ENCODE data around the gene PGRMC1. TPM values are rescaled to one million over a fixed set of nuclear protein-coding genes. Genes with fewer than 3 reads are reported as not detected.
"Not testable (repeated sequence)": the region's sequence is repeated elsewhere in the genome, so short reads cannot be mapped to it uniquely, and the experiment has no call there.

The PGRMC1 gene
- 120 and 147 TPM in 2 replicates for total RNA-seq (2014; rRNA removed; shearing (Covaris generic); ENCODE audit: low replicate concordance)

DNA sequence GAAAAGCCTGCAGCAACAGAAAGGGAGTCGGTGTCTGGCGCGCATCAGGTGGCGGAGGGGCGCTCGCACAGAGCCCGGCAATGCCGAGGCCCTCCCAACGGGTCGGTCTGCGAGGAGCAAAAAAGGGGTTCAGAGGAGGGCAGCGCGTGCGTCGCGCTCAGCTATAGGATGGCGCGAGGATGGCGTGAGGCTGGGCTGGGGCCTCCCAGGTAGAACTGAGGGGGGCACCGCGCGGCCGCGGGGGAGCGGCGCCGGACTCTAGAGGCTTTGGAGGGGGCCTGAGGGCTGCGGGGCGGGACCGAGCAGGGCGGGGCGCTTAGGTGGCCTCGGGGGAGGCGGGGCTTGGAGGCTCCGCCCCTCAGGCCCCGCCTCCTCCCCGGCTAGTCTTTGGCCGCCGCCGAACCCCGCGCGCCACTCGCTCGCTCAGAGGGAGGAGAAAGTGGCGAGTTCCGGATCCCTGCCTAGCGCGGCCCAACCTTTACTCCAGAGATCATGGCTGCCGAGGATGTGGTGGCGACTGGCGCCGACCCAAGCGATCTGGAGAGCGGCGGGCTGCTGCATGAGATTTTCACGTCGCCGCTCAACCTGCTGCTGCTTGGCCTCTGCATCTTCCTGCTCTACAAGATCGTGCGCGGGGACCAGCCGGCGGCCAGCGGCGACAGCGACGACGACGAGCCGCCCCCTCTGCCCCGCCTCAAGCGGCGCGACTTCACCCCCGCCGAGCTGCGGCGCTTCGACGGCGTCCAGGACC is at the start of gene PGRMC1:
PGRMC1 (plus strand) TSS at position 414 of the 751 bp plus-strand sequence; CDS start at position 493, 79 bp downstream.
- H3K36me3 ChIP-seq: peaks cover 3% of the 10 kb centered on the region
- H3K9me3 ChIP-seq: no peaks in the 10 kb centered on the region
- H3K4me3 ChIP-seq: peak within 1 kb of the TSS; percentile 77
- H3K27me3 ChIP-seq: no peaks in the 10 kb centered on the region
- peak; percentile 77 for DNase-seq

DNA sequence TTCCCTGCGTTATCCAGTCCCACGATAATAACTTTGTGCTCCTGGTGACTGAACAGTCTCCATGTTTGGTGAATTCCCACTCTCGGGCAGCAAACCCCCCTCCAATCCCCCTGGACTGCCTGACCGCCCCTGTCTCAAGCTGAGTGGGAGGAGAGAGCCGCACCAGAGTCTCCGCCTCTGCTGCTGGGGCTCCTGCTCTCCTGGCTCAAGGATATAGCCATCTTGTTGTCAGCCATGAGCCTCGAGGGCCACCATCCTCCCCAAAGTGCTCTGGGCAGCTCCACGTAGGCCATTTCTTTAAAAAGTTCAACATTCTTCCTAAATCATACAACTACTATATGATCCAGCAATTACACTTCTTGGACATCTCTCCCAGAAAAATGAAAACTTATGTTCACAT is 49.3 kb upstream of the PGRMC1 start:
- DNase-seq: no peak
- Histone ChIP-seq H3K9me3 (no peaks in the 10 kb centered on the region), H3K36me3 (no peaks in the 10 kb centered on the region), H3K4me3 (no peak overlapping the region), H3K27me3 (no peaks in the 10 kb centered on the region)

GRCh38 chrX:119187298-119187697 is 48.8 kb upstream of the PGRMC1 start:
- no peak for DNase-seq
- no peak overlapping the region for H3K4me3 ChIP-seq
- no peaks in the 10 kb centered on the region for H3K9me3 ChIP-seq
- H3K27me3 ChIP-seq: no peaks in the 10 kb centered on the region
- H3K36me3 ChIP-seq: no peaks in the 10 kb centered on the region

- Histone ChIP-seq H3K36me3 (no peaks in the 10 kb centered on the region), H3K4me3 (no peak overlapping the region), H3K27me3 (no peaks in the 10 kb centered on the region), H3K9me3 (no peaks in the 10 kb centered on the region)
- DNase-seq: no peak
Measured at GRCh38 chrX:119189115-119189514, 47.0 kb upstream of the PGRMC1 start.

- Histone ChIP-seq H3K36me3 (no peaks in the 10 kb centered on the region), H3K9me3 (no peaks in the 10 kb centered on the region), H3K27me3 (no peaks in the 10 kb centered on the region), H3K4me3 (no peak overlapping the region)
- no peak for DNase-seq
Measured at GRCh38 chrX:119189595-119189994, 46.5 kb upstream of the PGRMC1 start.

GRCh38 chrX:119190091-119190681 is 45.9 kb upstream of the PGRMC1 start:
- H3K9me3 ChIP-seq: no peaks in the 10 kb centered on the region
- no peaks in the 10 kb centered on the region for H3K36me3 ChIP-seq
- H3K27me3 ChIP-seq: no peaks in the 10 kb centered on the region
- H3K4me3 ChIP-seq: no peak overlapping the region
- DNase-seq: no peak

DNA sequence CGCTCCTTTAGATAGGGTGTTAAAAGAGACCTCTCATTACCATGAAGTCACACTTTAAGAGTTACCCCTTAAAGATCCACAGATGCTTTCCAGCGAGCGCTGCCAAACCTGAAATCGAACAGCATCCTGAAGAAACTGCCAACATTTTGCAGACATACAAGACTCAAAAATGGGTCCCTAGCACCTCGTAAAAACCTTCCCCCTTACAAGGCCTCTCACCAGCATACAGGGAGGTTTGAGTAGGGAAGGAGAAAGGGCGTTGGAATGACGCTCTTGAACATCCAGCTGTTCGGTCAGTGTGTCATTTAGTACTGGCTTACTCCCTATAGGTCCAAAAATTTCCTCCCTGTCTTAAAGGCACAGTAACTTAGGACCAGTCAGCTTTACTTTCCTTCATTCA is 45.3 kb upstream of the PGRMC1 start:
- Histone ChIP-seq H3K27me3 (no peaks in the 10 kb centered on the region), H3K36me3 (no peaks in the 10 kb centered on the region), H3K9me3 (no peaks in the 10 kb centered on the region), H3K4me3 (no peak overlapping the region)
- DNase-seq: no peak

DNA sequence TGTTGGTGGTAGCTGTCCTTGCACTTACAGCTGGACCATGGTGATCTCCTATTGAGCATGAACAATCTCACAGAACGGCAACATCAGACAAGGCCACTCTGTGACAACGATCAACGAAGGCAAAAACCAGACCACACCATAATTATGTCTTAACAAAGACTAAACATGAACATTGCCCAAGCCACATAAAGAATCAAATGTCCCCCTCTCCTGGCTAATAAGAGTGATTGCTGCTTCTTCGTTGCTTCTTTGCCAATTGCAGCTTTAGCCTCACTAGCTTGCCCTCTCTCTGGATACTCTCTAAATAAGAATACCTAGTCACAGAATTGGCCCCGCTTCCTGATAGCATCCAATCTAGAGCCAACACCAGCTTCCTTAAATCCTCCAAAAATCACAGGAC is 41.5 kb upstream of the PGRMC1 start:
- Histone ChIP-seq H3K9me3 (no peaks in the 10 kb centered on the region), H3K4me3 (no peak overlapping the region), H3K36me3 (no peaks in the 10 kb centered on the region), H3K27me3 (no peaks in the 10 kb centered on the region)
- DNase-seq: no peak

DNA sequence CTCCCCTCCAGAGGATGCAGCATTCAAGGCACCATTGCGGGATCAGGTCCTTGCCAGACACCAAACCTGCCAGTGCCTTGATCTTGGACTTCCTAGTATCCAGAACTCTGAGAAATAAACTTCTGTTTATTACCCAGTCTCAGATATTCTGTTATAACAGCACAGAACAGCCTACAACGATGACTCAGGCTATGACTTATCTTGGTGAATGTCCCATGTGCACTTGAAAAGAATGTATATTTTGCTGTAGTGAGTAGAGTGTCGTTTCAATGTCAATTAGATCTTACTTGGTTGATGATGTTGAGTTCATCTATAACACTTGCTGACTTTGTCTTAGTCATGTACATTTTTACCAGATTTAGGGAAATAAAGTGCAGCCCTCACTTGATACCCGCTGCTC is 34.5 kb upstream of the PGRMC1 start:
- Histone ChIP-seq H3K4me3 (no peak overlapping the region), H3K27me3 (no peaks in the 10 kb centered on the region), H3K9me3 (no peaks in the 10 kb centered on the region), H3K36me3 (no peaks in the 10 kb centered on the region)
- DNase-seq: no peak

DNA sequence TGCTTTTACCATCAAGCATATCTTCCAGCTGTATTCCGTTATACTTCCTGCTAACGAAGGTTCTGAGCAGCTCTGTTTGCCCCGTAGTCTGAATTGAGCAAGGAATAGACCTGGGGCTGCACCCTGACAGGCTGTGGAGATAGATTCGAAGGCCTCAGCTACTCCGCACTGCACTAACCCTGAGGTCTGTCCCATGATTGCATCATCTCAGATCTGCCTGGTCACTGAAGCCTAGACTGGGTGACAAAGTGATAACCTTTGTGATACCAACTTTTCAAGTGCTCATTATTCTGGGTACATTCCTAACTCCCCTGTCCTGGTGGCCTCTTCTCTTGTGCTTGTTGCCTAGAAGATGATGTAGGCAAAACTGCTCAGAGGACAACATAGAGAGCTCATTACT is 29.9 kb upstream of the PGRMC1 start:
- Histone ChIP-seq H3K36me3 (no peaks in the 10 kb centered on the region), H3K4me3 (no peak overlapping the region), H3K9me3 (no peaks in the 10 kb centered on the region), H3K27me3 (no peaks in the 10 kb centered on the region)
- no peak for DNase-seq

- not testable (repeated sequence) for H3K4me3 ChIP-seq, H3K9me3 ChIP-seq, H3K36me3 ChIP-seq, DNase-seq, H3K27me3 ChIP-seq
Measured at GRCh38 chrX:119207483-119207882, 28.6 kb upstream of the PGRMC1 start.

GRCh38 chrX:119208401-119209057 is 27.6 kb upstream of the PGRMC1 start:
- H3K36me3 ChIP-seq: no peaks in the 10 kb centered on the region
- DNase-seq: no peak
- no peaks in the 10 kb centered on the region for H3K27me3 ChIP-seq
- H3K9me3 ChIP-seq: no peaks in the 10 kb centered on the region
- no peak overlapping the region for H3K4me3 ChIP-seq

GRCh38 chrX:119210931-119211648 is 25.0 kb upstream of the PGRMC1 start:
- H3K9me3 ChIP-seq, DNase-seq, H3K4me3 ChIP-seq, H3K36me3 ChIP-seq, H3K27me3 ChIP-seq: not testable (repeated sequence)

DNA sequence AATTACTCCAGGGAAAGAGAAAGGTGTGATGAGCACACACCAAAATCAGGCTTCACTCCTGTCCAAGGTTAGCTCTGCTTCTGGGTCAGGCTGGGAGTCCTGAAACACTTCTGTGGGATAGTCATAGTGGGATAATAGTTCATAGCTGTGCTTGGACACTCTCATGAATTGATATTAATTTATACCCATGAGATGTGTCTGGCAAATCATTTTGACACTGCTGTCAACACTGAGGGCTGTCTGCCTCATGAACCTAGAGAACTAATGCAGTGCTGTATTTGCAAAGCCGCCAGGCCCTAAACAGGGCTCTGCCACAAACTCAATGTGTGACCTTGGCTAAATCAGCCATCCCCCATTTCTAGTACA is 24.5 kb upstream of the PGRMC1 start:
- DNase-seq: no peak
- Histone ChIP-seq H3K27me3 (no peaks in the 10 kb centered on the region), H3K4me3 (no peak overlapping the region), H3K9me3 (no peaks in the 10 kb centered on the region), H3K36me3 (no peaks in the 10 kb centered on the region)

DNA sequence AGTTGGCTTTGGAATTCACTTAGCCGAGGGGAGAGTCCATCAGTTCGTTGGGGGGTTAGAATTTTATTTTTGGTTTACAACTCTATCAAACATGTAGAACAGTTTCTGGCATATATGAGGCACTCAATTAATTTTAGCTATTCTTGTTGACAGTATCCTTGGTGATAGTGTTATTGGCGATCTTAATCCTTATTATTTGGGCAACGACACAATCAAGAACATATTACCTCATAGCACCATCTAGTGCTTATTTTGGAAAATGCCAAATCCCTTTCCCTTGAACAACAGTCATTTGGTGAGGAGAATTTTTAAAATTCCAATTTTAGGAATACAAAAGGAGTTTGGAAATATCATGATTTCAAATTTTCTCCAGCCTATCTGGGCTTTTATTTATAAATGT is 17.9 kb upstream of the PGRMC1 start:
- H3K27me3 ChIP-seq: no peaks in the 10 kb centered on the region
- H3K4me3 ChIP-seq: no peak overlapping the region
- H3K36me3 ChIP-seq: no peaks in the 10 kb centered on the region
- H3K9me3 ChIP-seq: no peaks in the 10 kb centered on the region
- no peak for DNase-seq

GRCh38 chrX:119222932-119223331 is 13.2 kb upstream of the PGRMC1 start:
- H3K4me3 ChIP-seq: no peak overlapping the region
- H3K27me3 ChIP-seq: no peaks in the 10 kb centered on the region
- no peak for DNase-seq

GRCh38 chrX:119223783-119224182 is 12.3 kb upstream of the PGRMC1 start:
- H3K36me3 ChIP-seq: no peaks in the 10 kb centered on the region
- H3K9me3 ChIP-seq: no peaks in the 10 kb centered on the region
- no peak overlapping the region for H3K4me3 ChIP-seq
- no peaks in the 10 kb centered on the region for H3K27me3 ChIP-seq
- DNase-seq: no peak

More at GRCh38 chrX:119222932-119223331, 13.2 kb upstream of the PGRMC1 start:
- no peaks in the 10 kb centered on the region for H3K9me3 ChIP-seq
- H3K36me3 ChIP-seq: no peaks in the 10 kb centered on the region
